GM23248 (cell line): ENCODE measurements around the gene RHOJ. TPM values are rescaled to one million over a fixed set of nuclear protein-coding genes. Genes with fewer than 3 reads are reported as not detected.

Experiments used
- DNase-seq: peaks from one replicate; pipeline ENCODE4 v3.0.0-alpha.2; 2015
- H2AFZ ChIP-seq: fragments of 200-600 bp; sonication (generic); 2 replicates; pipeline ENCODE4 v1.6.1; 2016; ENCODE audit warnings: antibody characterized with exemption
- H3F3A ChIP-seq: fragments of 200-600 bp; sonication (generic); 2 replicates; pipeline ENCODE4 v1.6.1; 2016; ENCODE audit warnings: mild to moderate bottlenecking, antibody characterized with exemption, mixed run types; ENCODE audit not compliant: insufficient read depth
- H3K27ac ChIP-seq: fragments of 200-600 bp; sonication (generic); 2 replicates; pipeline ENCODE4 v1.5.1; 2016; ENCODE audit warnings: mild to moderate bottlenecking
- H3K27me3 ChIP-seq: fragments of 200-600 bp; sonication (generic); replicated peaks from 2 replicates; pipeline ENCODE4 v1.6.1; 2016; ENCODE audit warnings: mild to moderate bottlenecking; ENCODE audit not compliant: insufficient read depth
- H3K36me3 ChIP-seq: fragments of 200-600 bp; sonication (generic); 2 replicates; pipeline ENCODE4 v1.6.1; 2016; ENCODE audit warnings: low read depth, mild to moderate bottlenecking
- H3K4me1 ChIP-seq: fragments of 200-600 bp; sonication (generic); 2 replicates; pipeline ENCODE4 v1.6.1; 2016; ENCODE audit warnings: mild to moderate bottlenecking; ENCODE audit not compliant: insufficient read depth
- H3K4me2 ChIP-seq: fragments of 200-600 bp; sonication (generic); one replicate; pipeline ENCODE4 v1.6.1; 2016; ENCODE audit warnings: mild to moderate bottlenecking; ENCODE audit not compliant: unreplicated experiment
- H3K4me3 ChIP-seq: fragments of 200-600 bp; sonication (generic); 2 replicates; pipeline ENCODE4 v1.5.1; 2016; ENCODE audit warnings: mild to moderate bottlenecking
- H3K79me2 ChIP-seq: fragments of 200-600 bp; sonication (generic); 2 replicates; pipeline ENCODE4 v1.6.1; 2016; ENCODE audit warnings: mild to moderate bottlenecking; ENCODE audit not compliant: insufficient read depth
- H3K9ac ChIP-seq: fragments of 200-600 bp; sonication (generic); 2 replicates; pipeline ENCODE4 v1.6.1; 2016; ENCODE audit warnings: mild to moderate bottlenecking
- H3K9me2 ChIP-seq: fragments of 200-600 bp; sonication (generic); 2 replicates; pipeline ENCODE4 v1.6.1; 2016; ENCODE audit warnings: mixed run types, mild to moderate bottlenecking, moderate library complexity; ENCODE audit not compliant: insufficient read depth
- H3K9me3 ChIP-seq: fragments of 200-600 bp; sonication (generic); one replicate; pipeline ENCODE4 v1.6.1; 2017; ENCODE audit warnings: low read depth
- H4K20me1 ChIP-seq: fragments of 200-600 bp; sonication (generic); 2 replicates; pipeline ENCODE4 v1.6.0; 2016; ENCODE audit not compliant: insufficient read depth
- EZH2 ChIP-seq: fragments of 200-600 bp; sonication (generic); IDR thresholded peaks from 2 replicates; pipeline ENCODE4 v1.6.1; 2018; ENCODE audit warnings: antibody characterized with exemption, mild to moderate bottlenecking; ENCODE audit not compliant: insufficient read depth, poor library complexity, severe bottlenecking
- EZH2phosphoT487 ChIP-seq: fragments of 200-600 bp; sonication (generic); IDR thresholded peaks from 2 replicates; pipeline ENCODE4 v1.6.1; 2018; ENCODE audit warnings: antibody characterized with exemption, moderate library complexity, mild to moderate bottlenecking, low read depth; ENCODE audit not compliant: insufficient read depth
- WGBS, 2 experiments: methylation state at CpG; one replicate each; pipeline ENCODE4 v1.1.6; 2015 to 2017; ENCODE audit warnings: low lambda C conversion rate in 2 of 2, low coverage in 1 of 2; ENCODE audit errors: missing lambda C conversion rate in 2 of 2; 5-methylcytosine and 5-hydroxymethylcytosine counted together
- in situ Hi-C: fragments of 300-500 bp; cut with MboI; formaldehyde crosslinking; loops from 2 replicates; pipeline ENCODE4 v1.15.0; 2020
- polyA plus RNA-seq: library from polyadenylated mRNA; unstranded; fragments of >200 nt; fragmentation: Nextera tagmentation; extraction: Ambion mirVana; gene quantifications from 2 replicates; pipeline ENCODE4 v1.2.1, GENCODE V29; 2016
- total RNA-seq: library from RNA; depleted of rRNA; stranded (reverse); fragments of >200 nt; shearing (Covaris generic); gene quantifications from 2 replicates; pipeline ENCODE4 v1.2.3, GENCODE V29; 2014

RHOJ gene
- total and polyA plus RNA-seq, 2 experiments from 2014 or later, result 1.2 to 2.2 TPM

GRCh38 chr14:63288853-63289252 lies 84.6 kb downstream of the RHOJ start:
- in situ Hi-C loops, result loop anchor here (10.0 kb wide), 1 partner anchor 114 kb away; no protein-coding TSS in a partner anchor
- H3K9me2 ChIP-seq, result no peaks in the 10 kb centered on the region
- no peak overlapping the region for H3K9ac ChIP-seq
- H3K4me1 ChIP-seq, result 0 out of 2 replicates have a peak, but pooled peaks cover 3% of the 10 kb centered on the region
- H2AFZ ChIP-seq, result no peak overlapping the region
- 44 to 47% methylated on average over 1 of the region's 1 CpG for WGBS, 2 experiments
- DNase-seq, result no peak
- H3F3A ChIP-seq, result no peaks in the 10 kb centered on the region
- no peak overlapping the region for H3K4me3 ChIP-seq
- H3K79me2 ChIP-seq, result no peaks in the 10 kb centered on the region
- H3K27me3 ChIP-seq, result no peaks in the 10 kb centered on the region
- no peak overlapping the region for H3K4me2 ChIP-seq
- H3K36me3 ChIP-seq, result no peaks in the 10 kb centered on the region
- no peaks in the 10 kb centered on the region for H4K20me1 ChIP-seq
- H3K27ac ChIP-seq, result no peak overlapping the region
- no peaks in the 10 kb centered on the region for H3K9me3 ChIP-seq
- TF ChIP-seq EZH2 (no peak), EZH2phosphoT487 (no peak)

- Histone ChIP-seq H3K9ac (no peak overlapping the region), H3K4me1 (0 out of 2 replicates have a peak, but pooled peaks cover 3% of the 10 kb centered on the region), H3K4me3 (0 out of 2 replicates have a peak overlapping the region, but pooled peaks have one; percentile 16), H2AFZ (peak overlapping the region; percentile 31), H3K9me2 (no peaks in the 10 kb centered on the region), H4K20me1 (no peaks in the 10 kb centered on the region), H3K9me3 (no peaks in the 10 kb centered on the region), H3F3A (no peaks in the 10 kb centered on the region), H3K27ac (0 out of 2 replicates have a peak overlapping the region, but pooled peaks have one; percentile 8), H3K79me2 (no peaks in the 10 kb centered on the region), H3K4me2 (peak overlapping the region; percentile 37), H3K27me3 (no peaks in the 10 kb centered on the region), H3K36me3 (no peaks in the 10 kb centered on the region)
- 17 to 22% methylated on average over 12 of the region's 12 CpGs for WGBS, 2 experiments
- no peak for TF ChIP-seq EZH2
- TF ChIP-seq EZH2phosphoT487, result no peak
- DNase-seq, result peak; percentile 66
- in situ Hi-C loops, result no loop called here
Measured at GRCh38 chr14:63290741-63291430, 86.6 kb downstream of the RHOJ start.

GRCh38 chr14:63292805-63293204 lies 88.6 kb downstream of the RHOJ start:
- H3K4me1 ChIP-seq, result 0 out of 2 replicates have a peak, but pooled peaks cover 3% of the 10 kb centered on the region
- H2AFZ ChIP-seq, result no peak overlapping the region
- no peaks in the 10 kb centered on the region for H3K27me3 ChIP-seq
- DNase-seq, result no peak
- no peak overlapping the region for H3K4me3 ChIP-seq
- no peaks in the 10 kb centered on the region for H3F3A ChIP-seq
- no peaks in the 10 kb centered on the region for H3K79me2 ChIP-seq
- H4K20me1 ChIP-seq, result no peaks in the 10 kb centered on the region
- no peaks in the 10 kb centered on the region for H3K36me3 ChIP-seq
- TF ChIP-seq EZH2phosphoT487 (no peak), EZH2 (no peak)
- H3K9me3 ChIP-seq, result no peaks in the 10 kb centered on the region
- in situ Hi-C loops, result no loop called here
- no peak overlapping the region for H3K27ac ChIP-seq
- H3K9ac ChIP-seq, result no peak overlapping the region
- H3K9me2 ChIP-seq, result no peaks in the 10 kb centered on the region
- 80 to 87% methylated on average over 2 of the region's 2 CpGs for WGBS, 2 experiments
- H3K4me2 ChIP-seq, result no peak overlapping the region

- H3F3A ChIP-seq, result no peaks in the 10 kb centered on the region
- in situ Hi-C loops, result no loop called here
- H3K9ac ChIP-seq, result no peak overlapping the region
- no peak overlapping the region for H3K27ac ChIP-seq
- DNase-seq, result no peak
- peak overlapping the region; percentile 49; the same call in 1 of the 2 replicates for H2AFZ ChIP-seq
- no peak overlapping the region for H3K4me2 ChIP-seq
- H3K79me2 ChIP-seq, result no peaks in the 10 kb centered on the region
- H4K20me1 ChIP-seq, result no peaks in the 10 kb centered on the region
- TF ChIP-seq EZH2 (no peak), EZH2phosphoT487 (no peak)
- no peaks in the 10 kb centered on the region for H3K27me3 ChIP-seq
- no peaks in the 10 kb centered on the region for H3K9me3 ChIP-seq
- no peaks in the 10 kb centered on the region for H3K36me3 ChIP-seq
- 0 out of 2 replicates have a peak, but pooled peaks cover 3% of the 10 kb centered on the region for H3K4me1 ChIP-seq
- H3K9me2 ChIP-seq, result no peaks in the 10 kb centered on the region
- WGBS, 2 experiments, result 71 to 74% methylated on average over 8 of the region's 8 CpGs
- no peak overlapping the region for H3K4me3 ChIP-seq
Measured at GRCh38 chr14:63295231-63295685, 91.0 kb downstream of the RHOJ start.
